ENCODE data around the gene MAPK8IP3.

- TF ChIP-seq POLR2AphosphoS5 (IDR thresholded peaks at IDR 0.05; ENCODE audit: insufficient read depth in 1 of 2, low read depth in 1 of 2) (no peak), CTCF (IDR thresholded peaks at IDR 0.05) (no peak), POLR2A (IDR thresholded peaks at IDR 0.05) (no peak)
Measured at GRCh38 chr16:1740234-1740633, 34.2 kb downstream of the MAPK8IP3 start.
